ENCODE measurements around the gene CATSPER3.

Gene CATSPER3

GRCh38 chr5:135030956-135031812 lies 63.5 kb downstream of the CATSPER3 start:
- no peak for DNase-seq

- DNase-seq = no peak
Measured at GRCh38 chr5:135031813-135032694, 64.3 kb downstream of the CATSPER3 start.

- no peak for DNase-seq
Measured at GRCh38 chr5:135032695-135032998, 64.9 kb downstream of the CATSPER3 start.

- no peak for DNase-seq
Measured at GRCh38 chr5:135032999-135033861, 65.5 kb downstream of the CATSPER3 start.

GRCh38 chr5:135033901-135034235 lies 66.2 kb downstream of the CATSPER3 start, which contains the start of gene PITX1:
TSS of gene PITX1 (minus strand) at chr5:135034228. CDS start at chr5:135033881, 347 bp downstream.
- DNase-seq = no peak

- no peak for DNase-seq
Measured at GRCh38 chr5:135034236-135034962, 66.7 kb downstream of the CATSPER3 start.

GRCh38 chr5:135034963-135035677 lies 67.4 kb downstream of the CATSPER3 start:
- no peak for DNase-seq

- no peak for DNase-seq
Measured at GRCh38 chr5:135035678-135036030, 67.9 kb downstream of the CATSPER3 start.

DNA sequence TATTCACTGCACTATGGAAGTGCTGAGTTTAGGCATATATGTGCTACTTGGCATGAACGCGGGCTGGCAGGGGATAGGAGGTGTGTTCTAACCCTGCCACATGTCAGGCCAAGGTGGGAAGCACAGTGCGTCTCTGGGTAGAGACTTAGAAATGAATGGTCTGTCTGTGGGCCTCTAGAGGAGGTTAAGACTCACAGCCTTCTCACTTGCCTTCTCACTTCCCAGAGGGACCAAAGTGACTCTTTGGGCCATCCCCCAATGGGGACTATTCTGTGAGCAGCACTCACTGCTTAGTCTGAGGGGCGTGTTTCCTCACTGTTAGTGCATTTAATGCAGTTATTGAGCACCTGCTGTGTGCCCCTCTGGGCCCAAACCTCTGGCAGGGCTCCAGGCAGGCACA lies 68.7 kb downstream of the CATSPER3 start:
- DNase-seq = no peak

DNA sequence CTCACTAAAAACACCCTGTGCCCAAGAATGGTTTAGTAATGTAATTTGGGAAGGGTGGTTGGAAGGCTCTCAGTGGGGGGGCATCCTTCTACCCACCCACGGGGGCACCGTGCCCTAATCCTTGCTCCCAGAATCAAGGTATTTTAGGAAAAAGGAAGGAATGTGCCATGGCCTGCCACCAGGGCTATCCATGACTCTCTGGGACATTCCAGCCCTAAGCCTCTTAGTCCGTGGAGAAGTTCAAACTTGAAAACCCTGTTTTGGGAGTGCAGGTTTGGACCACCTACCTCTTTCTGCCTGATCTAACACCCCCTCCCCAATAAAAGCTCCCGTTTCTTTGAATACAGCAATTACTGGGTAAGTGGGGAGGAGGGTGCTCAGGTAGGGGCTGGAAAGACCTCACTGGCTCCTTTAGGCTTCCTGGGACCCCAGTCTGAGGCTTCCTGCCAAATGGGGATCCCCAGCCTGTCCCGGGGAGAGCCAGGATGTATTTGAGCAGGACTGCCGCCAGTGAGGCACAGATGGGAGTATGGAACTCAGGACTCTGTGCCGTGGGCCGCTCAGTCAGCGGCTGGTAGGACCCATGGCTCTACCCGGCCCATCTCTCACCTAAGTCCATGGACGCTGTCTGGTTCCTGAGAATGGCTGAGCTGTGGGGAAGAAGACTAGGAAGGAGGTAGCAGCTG lies 70.0 kb downstream of the CATSPER3 start:
- DNase-seq = no peak

DNA sequence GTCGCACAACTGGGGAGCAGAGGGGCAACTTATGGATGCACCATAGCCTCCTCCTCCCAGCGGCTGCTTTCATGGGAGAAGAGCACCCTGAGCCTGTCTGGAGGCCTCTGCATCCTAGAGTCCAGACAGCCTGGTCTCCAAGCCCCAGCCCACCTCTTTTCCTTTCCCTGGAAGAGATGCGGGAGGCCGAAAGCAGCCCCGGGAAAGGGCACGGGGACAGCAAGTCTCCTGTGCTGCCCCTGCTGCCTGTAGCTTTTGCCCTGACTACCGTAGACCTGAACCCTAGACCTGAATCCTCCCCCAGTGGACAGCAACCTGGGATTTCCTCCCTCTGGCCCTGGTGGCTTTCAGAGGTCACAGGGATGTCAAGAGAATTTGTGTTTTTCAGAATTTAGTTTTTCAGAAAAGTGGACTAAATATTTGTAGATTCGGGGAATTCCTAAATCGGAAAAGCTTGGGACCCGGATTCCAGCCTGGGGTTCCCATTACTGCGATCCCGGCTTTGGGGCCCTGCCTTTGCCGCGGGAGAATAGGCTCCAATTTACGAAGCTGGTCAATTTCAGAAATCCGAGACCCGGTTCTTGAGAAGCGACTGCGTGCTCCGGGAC lies 70.6 kb downstream of the CATSPER3 start:
- no peak for DNase-seq

- no peak for DNase-seq
Measured at GRCh38 chr5:135038813-135039270, 71.1 kb downstream of the CATSPER3 start.

DNA sequence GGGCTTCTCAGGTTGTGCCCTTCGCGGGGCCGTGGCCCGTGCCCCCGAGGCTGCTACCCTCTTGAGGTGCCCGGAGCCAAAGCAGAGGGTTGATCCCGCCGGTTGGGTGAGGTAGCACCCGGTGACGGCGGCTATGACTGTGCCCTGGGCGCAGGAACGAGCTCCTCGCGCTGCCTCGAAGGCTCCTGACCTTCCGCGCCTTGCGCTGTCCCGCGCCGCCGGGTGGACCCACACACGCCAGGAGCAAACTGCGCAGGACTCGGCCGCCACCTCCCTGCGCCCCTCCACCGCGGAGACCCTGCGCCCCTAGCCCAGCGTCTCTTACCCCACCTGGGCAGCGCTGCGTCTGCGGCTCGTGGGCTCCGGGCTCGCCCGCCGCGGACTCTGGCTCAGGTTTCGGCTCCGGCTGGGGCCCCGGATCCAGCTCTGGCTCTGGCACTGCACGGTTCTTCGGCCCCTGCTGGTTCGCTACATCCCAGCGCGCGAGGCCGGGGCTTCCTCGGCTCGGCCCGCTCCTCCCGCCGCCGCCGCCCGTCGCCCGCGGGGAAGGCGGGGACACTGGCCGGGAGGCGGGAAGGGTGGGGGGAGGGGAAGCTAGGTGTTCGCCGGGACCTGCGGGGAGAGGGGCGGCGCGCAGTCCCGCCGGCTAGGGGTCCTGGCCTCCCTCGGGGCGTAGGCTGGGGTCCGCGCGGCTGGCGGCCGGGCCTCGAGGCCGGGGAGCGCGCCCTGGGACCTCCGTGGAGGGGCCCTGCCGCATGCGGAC lies 71.7 kb downstream of the CATSPER3 start:
- no peak for DNase-seq

- no peak for DNase-seq
Measured at GRCh38 chr5:135040034-135040332, 72.3 kb downstream of the CATSPER3 start.

DNA sequence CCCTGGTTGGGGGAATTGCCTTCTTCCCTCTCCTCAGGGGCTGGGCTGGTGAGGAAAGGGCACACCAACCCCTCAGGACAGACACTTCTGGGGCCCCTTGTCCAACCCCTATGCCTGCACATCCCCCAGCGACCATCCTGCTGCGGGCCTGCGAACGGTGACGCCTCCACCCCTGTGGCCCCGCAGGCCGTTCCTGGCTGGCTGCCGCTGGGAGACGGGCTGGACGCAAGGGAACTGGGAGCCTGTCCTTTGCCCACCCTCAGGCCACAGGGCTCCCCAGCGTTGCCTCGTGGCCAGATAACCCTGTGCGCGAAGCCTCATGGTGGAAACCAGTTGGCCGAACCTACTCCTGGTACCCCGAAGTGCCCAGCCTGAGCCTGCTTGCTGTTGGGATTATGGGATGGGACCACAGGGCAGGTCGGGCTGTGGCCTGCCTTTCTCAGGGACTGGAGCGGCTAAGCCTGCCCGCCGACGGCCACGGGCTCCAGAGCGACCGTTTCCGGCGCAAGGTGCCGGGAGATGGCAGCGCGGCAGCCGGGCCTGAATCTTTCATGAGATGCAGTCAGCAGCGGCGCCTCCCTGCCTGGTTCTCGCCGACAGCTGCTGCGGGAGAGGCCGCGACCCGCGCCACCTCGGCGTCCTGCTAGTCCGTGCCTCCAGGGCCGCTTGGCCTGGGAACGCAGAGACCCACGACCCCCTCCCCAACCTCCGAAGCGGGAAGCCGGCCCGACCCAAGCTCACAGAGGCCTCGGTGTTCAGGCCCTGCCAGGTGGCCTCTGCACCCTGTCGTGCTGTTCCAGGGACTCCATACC lies 72.8 kb downstream of the CATSPER3 start:
- no peak for DNase-seq

- no peak for DNase-seq
Measured at GRCh38 chr5:135041145-135041587, 73.5 kb downstream of the CATSPER3 start.

DNA sequence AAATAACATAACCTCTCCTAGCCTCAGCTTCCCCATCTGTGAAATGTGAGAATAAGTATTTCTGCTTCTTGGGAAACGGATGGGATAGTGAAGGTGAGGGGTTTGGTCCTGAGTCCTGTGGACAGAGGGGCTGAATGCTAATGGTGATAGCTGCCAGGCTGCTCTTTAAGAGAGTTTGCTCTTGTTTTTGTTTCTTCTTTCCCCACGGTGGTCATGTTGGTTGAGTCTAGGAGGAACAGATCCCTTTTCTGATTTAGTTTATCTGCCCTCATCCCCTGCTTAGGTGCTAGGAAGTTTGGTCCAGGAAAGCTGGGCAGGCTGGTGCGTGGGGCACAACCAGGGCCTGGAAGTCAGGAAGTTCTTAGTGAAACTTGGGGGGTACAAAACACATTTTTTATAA lies 74.0 kb downstream of the CATSPER3 start:
- DNase-seq = no peak

GRCh38 chr5:135042595-135042994 lies 74.9 kb downstream of the CATSPER3 start:
- DNase-seq = no peak

DNA sequence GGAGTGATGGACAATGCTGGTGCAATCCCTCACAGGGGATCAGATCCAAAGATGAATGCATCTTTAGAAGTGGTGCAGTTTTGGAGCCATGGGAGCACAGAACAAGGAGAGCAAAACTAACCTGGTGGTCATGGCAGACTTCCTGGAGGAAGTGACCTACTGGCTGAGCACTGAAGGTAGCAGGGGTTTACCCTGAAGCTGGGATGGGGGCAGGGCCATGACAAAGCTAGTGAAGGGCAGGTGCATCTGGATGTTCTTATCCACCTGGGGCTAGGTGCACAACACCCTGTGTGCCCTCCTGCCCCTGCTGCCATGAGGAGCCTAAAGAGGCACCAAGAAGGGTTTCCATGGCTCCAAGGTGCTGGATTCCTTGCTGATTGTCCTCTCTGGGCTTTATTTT lies 77.8 kb downstream of the CATSPER3 start:
- no peak for DNase-seq
